Right renal pelvis (tissue), 4 donors: ENCODE data around the gene PMM1. TPM values are rescaled to one million over a fixed set of nuclear protein-coding genes. Genes with fewer than 3 reads are reported as not detected.
A peak's percentile ranks its signal among the peaks of the same experiment; 100 is the strongest.
"Not testable (repeated sequence)": the region's sequence is repeated elsewhere in the genome, so short reads cannot be mapped to it uniquely, and the experiment has no call there.

Experiments used
- DNase-seq, 4 donors: peaks; one replicate each; pipeline ENCODE4 v3.0.0-alpha.2; 2013; ENCODE audit warnings: low read depth in 4 of 4, low spot score in 3 of 4, missing footprints in 1 of 4
- polyA plus RNA-seq, 4 donors: library from polyadenylated mRNA; unstranded; fragments of 120-200 nt; gene quantifications; one replicate each; pipeline ENCODE4 v1.2.1, GENCODE V29; 2013; ENCODE audit not compliant: insufficient read length in 4 of 4

PMM1 gene
- polyA plus RNA-seq, 4 donors, result 48.8 to 65.9 (median 52.4) TPM

DNA sequence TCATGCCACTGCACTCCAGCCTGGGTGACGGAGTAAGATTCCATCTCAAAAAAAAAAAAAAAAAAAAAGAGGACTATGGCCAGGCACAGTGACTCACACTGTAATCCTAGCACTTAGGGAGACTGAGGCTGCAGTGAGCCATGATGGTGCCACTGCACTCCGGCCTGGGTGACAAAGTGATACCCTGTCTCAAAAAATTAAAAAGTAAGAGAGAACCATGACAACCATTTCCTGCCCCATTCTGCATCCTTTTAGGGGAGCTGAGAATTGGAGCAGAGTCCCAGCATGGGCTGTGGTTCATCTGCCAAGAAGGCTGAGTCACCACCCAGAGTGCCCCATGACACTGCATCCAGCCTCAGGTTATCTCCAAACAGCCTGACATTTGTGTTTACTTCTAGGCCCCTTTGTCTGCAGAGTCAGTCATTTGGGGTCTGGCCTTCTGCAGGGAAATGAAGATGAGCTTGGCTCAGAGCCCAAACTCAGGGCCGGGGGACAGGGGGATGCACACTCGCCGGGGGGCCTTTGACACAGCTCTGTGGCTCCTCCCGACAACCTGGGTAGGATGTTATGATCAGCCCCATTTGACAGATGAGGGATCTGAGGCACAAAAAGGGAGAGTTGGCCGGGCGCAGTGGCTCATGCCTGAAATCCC, 24.1 kb downstream of the PMM1 start:
- no peak for DNase-seq

DNA sequence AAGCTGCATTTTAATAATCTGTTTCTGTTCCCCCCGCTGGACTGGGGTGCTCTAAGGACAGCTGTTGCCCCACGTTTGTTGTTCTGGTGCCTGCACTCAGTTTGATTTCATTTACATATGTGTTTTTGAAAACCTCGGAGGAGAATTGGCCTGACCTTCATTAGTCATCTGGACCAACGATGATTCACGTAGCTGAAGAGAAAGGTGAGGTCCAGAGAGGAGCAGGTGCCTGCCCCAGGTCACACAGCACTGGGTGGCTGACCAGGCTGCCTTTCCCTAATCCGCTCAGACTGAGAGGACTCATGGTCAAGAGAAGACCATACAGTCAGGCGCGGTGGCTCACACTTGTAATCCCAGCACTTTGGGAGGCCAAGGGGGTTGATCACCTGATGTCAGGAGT, 25.1 kb downstream of the PMM1 start:
- no peak for DNase-seq

DNA sequence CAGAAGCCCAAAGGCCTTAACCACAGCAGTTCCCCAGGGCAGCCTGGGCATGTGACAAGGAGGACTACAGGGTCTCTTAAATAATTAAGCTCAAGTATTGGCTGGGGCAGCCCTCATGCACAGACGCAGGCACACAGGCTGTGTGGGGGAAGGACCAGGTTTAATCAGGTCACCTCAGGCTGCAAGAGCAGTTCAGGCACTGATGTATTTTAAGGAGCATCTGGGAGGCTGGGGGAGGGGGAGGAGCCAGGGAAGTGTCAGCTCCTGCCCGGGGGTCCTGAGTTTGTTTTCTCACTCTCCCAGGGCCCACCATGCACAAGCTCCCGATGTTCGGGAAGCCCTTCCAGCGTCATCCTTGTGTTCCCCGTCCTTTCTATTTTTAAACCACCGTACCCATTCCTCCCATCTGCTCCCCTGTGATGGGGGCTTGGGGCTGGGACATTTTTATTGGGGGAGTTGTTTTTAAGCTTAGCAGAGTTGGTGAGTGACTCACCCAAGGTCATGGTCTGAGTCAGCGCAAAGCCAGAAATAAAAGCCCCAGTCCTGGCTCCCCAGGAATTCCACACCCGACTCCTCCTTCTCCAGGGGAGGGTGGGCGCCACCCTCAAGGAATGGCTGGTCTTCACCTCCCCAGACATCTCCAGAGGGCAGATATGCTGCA, 26.5 kb downstream of the PMM1 start:
- no peak for DNase-seq

DNA sequence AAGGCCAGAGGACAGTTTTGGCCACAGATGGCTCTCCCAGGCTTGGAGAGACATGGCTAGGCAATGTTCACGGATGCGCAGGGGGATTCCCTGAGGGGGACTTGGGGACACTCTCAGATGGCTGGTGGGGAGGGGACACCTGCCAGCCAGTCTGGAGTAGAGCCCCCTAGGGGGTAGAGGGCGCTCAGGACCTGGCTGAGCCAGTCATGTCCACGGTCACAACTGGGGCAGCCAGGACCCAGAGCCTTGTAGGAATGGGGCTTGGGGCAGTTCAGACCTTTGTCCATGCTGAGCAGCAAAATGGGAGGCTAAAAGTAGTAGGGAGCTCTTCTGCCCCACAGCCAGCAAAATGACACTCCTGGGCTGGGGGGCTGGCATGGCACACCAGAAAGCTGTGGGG, 27.2 kb downstream of the PMM1 start:
- DNase-seq, result no peak

DNA sequence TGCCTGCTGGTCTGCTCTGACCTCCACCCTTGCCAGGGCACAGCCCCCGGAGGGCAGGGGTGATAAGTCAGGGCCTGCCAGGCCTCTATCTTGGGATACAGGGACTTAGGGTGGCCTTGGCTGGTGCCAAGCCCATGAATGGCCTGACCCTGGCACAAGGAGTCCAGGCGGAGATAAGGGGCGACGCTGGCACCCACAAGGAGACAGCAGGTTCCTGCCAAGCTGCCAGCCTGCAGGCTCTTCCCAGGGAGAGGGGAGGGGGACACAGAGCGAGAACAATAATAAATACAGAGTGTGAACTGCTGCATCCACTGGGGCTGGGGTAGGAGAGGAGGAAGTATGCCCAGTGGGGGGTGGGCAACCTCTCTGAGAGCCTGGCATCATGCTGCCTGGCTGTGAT, 27.9 kb downstream of the PMM1 start:
- no peak for DNase-seq

DNA sequence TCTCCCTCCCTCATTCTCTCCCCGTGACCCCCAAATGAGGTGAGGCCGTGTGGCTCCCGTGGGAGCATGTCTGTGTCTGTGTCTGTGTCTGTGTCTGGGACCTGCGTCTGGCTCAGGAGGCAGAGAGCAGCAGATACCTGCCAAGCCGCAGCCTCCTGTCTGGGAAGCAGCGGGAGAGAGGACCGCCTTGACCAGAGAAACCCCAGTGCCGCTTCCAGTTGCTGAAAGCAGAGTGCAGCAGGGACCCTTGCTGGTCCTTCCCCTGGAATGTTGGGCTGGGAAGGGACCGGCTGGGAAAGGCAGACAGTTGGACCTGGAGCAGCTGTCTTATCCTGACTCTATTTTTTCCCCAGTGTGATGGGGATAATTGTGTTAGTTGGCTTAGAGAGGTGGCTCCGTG, 28.3 kb downstream of the PMM1 start:
- no peak for DNase-seq

DNA sequence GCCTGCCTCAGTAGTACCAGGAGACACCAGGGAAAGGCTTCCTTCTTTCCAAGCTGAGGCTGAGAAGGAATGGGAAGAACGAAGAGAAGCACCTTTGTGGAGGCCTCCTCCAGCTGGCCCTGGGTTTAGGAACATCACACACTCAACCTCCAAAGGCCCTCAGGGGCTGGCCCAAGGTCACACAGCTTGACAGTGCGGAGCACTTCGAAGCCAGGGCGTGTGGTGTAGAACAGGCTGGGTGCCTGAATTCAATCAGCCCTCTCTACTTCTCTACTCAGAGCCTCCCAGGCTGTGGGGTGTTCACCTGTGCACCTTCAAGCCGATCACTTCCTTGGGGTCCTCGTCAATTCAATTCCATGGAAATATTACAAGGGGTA, 29.6 kb downstream of the PMM1 start:
- no peak for DNase-seq

DNA sequence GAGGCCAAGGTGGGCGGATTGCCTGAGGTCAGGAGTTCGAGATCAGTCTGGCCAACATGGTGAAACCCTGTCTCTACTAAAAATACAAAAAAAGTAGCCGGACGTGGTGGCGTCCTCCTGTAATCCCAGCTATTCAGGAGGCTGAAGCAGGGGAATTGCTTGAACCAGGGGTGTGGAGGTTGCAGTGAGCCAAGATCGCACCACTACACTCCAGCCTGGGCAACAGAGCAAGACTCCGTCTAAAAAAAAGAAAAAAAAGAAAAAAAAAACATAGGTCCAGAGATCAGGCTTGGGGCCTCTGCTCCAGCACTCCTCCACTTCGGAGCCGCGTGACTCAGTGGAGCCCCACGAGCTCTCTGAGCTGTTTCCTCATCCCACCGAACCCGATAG, 31.4 kb downstream of the PMM1 start:
- not testable (repeated sequence) for DNase-seq

DNA sequence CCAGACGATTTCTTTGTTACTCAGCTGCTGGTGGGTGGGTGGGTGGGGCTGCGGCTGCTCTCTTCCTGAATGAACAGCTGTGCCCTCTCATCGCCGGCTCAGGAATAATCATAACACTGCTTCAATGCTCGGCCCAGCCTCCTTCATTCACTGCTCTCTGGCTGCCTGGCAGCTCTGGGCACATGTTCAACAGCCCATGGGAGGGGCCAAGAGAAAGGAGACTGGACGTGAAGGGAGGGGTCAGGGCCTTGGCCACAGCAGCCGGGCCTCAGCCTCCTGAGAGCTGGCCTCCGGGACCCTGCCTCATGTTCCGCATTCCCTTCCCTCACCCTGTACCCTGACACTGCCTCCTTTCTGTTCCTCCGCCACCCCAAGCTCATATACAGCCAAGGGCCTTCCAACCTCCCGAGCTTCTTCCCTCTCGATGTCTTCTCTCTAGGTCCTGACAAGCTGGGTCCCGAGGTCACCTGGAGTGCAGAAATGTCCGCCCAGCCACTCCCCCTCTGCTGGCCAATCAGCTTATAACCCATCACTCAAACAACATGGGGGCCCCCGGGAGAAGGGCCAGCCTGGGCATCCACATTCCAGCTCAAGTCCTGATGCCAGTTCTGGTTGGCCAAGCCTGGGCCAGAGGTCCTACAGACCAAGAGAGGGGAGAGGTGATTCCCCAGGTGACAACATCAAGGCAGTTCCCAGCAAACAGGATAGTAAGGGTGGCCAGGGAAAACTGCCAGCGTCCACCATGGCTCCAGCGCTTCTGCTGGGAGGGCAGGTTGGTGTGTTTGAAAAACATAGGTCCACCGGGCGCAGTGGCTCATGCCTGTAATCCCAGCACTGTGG, 32.0 kb downstream of the PMM1 start:
- peak in 1 of 4 donors; percentile 52 for DNase-seq

DNA sequence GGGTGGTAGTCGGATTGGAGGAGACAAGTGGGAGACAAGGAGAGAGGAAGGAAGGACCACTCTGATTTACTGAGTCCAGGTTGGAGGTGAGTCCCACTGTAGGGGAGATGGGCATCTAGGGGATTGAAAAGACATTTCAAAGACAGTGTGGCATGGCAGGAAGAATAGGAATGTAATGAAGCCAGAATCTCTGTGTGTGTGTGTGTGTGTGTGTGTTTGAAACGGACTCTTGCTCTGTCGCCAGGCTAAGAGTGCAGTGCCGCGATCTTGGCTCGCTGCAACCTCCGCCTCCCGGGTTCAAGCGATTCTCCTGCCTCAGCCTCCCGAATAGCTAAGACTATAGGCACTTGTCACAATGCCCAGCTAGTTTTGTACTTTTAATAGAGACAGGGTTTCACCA, 33.1 kb downstream of the PMM1 start:
- DNase-seq, result no peak

DNA sequence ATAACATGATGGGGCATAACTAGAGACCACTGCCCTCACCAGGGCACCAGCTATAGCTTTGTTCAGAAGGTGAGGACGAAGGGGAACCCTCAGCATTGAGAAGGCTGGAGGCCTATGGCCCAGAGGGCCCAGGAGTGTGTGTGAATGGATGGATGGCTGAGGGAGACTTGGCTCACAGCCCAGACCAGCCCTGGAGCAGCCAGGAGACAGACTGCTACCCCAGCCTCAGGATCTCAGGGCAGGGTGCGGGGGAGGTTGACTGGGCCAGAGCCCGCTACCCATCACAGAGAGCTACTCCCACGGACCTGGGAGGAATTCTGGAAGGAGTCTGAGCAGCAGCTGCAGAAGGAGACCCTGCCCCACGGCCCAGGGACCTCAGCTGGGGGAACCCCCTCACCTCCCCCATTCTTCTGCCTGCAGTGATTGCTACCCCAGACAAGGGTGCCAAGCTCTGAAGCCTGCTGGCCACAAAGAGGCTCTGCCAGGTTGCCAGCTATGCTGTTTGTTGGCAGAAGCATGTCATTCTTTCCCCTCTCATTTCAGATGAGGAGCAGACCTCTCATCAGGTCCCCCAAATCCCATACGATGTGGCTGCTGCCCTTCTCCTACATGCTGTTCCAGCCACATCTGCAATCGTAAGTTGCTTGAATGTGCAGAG, 34.2 kb downstream of the PMM1 start:
- no peak for DNase-seq

DNA sequence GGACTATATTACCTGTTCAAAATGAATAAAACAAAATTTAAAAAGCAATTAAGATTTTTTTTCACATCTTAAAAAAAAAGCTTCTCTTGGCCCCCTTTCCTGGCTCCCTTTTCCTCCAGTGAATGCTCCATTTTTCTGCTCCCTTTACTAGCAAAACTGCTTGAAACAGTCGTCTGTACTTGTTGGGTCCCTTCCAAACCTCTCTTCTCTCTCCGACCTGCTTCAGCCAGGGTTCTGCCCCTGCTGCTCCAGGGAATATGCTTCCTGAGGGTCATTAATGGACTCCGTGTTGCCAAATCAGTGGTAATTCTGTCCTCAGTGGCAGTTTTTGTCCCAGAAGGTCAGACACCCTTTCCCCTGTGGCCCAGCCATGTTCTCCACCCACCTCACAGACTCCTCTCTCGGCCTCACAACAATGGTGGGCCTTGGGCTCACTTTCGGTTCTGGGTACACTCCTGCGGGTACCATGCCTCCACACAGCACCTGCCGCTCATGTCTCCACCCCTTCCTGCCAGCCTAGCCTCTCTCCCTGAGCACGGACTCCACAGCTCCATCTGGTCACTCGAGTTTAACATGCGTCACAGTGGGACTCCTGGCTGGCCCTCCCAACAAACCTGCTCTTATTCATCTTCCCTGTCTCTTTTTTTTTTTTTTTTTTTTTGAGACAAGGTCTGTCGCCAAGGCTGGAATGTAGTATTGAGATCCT, 37.6 kb downstream of the PMM1 start:
- no peak for DNase-seq

DNA sequence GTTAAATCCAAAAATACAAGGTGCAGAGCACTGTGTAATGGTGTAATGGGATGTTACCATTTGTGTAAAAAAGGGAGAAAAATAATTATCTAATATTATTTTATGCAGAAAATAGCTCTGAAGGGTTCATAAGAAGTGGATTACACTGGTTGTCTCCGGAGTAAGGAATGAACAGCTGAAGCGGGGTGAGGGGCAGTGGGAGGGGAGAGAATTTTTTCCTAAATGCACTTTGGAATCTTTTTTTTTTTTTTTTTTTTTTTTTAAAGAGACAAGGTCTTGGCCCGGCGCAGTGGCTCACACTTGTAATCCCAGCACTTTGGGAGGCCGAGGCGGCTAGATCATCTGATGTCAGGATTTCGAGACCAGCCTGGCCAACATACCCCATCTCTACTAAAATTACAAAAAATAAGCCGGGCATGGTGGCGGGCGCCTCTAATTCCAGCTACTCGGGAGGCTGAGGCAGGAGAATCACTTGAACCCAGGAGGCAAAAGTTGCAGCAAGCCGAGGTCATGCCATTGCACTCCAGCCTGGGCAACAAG, 38.6 kb downstream of the PMM1 start:
- no peak for DNase-seq

DNA sequence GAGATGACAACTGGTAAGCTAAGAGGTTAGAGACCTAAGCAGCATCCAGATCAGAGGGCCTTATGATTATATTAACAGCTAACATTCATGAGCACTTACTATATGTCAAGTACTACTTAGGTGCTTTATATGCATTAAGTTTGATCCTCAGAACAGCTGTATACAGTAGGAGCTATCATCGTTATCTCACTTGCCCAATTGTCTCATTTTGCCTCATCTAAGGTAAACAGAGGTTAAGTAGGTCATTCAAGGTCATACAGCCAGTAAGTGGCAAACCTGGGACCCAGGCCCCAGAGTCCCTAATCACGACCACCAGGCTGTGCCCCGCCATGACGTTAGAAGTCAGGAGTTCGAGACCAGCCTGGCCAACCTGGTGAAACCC, 40.8 kb downstream of the PMM1 start:
- no peak for DNase-seq

DNA sequence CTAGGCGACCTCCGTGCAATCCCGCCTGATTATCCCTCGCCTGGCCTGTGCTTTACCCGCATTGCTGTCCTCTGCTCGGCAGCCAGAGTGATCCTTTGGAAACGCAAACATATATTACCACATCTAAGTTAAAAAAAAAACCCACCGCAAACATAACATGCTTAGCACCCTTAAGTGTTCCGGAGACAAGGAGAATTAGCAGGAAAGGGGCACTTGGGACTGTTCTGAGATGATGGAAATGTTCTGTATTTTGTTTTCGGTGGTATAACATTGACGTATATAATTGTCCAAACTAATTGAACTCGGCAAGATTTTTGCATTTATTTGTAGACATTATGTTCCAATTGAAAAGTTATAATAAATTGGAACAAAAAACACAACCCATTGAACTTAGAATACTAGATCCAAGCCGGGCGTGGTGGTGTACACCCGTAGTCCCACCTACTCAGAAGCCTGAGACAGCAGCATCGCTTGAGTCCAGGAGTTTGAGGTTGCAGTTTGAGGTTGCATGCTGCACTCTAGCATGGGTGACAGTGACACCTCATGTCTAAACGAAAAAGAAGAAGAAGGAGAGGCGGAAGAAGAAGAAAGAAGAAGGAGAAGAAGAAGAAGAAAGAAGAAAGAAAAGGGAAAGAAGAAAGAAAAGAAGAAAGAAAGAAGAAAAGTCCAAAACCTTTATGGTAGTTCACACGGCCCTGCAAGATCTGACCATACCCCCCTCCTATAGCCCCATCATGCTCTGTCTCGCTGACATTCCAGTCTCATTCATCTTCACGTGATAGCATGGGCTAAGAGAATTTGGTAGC, 44.8 kb downstream of the PMM1 start:
- no peak for DNase-seq

DNA sequence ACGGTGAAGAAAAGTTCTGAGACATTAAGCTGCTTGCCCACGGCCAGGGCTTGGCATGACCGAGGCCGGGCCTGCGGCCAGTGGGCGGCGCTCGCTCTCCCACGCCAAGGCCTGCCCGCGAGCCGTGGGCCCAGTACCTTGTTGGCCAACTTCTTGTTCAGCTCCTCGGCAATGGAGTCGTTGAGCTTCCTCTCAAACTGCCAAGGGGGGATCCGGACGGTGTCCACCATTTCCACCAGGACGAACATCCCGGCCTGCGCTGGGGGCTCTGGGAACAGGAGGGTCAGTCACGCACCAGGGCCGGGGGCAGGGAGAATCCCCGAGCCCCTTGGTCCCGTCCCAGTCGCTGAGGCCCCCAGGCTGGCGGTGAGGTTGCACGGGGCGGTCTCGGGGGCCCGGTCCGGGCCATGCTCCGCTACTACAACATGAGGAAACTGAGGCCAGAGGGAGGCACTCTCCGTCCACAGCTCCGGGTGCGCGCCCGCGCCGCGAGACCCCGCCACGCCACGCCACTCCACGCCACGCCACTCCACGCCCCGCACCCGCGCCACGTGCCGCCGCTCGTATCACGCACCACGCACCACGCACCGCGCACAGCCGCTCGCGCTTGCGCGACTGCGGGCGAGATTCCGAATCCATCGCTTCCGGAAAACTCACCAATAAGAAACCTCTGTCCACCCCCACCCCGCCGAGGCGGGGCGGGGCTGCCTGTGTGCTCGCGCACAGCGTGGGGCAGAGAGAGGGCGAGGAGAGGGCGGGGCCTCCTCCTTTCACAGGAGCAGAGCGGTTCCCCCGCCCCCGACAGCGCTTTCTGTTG, 45.6 kb downstream of the PMM1 start, which contains the start of gene POLR3H:
TSS of gene POLR3H (minus strand) at position 617 of the 817 bp plus-strand sequence. CDS start at position 248, 369 bp downstream.
- peak; percentile 95 to 97 (median 96) for DNase-seq

DNA sequence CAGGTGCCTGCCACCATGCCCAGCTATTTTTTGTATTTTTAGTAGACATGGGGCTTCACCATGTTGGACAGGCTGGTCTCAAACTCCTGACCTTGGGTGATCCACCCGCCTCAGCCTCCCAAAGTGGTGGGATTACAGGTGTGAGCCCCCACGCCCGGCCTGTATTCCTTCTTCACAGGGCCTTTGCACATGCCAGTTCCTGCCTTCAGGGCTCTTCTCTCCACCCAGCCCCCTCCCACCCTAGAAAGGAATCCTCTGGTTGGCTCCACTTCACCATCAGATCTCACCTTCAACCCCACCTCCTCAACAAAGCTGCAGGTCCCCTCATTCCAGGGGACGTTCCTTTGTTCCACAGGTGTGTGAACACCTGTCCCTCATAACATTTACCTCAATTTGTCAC, 47.4 kb downstream of the PMM1 start:
- DNase-seq, result no peak

DNA sequence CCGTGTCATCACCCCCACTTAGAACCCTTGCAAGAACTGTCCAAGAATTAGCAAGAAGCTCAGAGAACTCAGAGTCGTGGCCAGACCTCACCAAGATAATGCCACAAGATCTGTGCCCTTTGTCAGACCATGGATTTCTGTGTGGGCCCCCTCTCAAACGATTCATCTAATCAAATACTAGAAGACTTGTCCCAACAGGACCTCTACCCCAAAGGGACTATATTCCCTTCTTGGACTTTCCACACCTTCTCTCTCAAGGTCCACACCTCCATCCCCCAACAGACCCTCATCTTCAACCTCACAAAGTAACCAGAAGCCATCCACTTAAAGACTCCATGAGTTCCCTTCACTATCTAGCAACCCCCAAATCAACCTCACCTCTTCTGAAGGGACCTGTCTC, 48.2 kb downstream of the PMM1 start:
- DNase-seq, result no peak

DNA sequence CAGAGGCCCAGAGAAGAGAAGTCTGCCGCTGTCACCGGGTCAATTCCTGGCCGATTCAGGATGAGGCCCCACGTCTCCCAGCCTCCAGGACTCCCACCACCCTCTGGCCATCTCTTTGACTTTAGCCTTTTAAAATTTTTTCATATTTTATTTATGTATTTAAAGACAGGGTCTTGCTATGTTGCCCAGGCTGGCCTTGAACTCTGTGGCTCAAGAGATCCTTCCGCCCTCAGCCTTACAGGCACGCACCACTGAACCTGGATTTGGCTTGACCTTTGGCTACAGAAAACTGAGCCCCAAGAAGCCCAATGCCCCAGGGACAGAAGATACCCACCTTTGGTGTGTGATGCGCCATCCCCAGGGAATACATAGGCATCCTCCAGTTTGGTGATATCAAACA, 49.3 kb downstream of the PMM1 start:
- DNase-seq, result no peak
